Measurements from ENCODE around the gene CFAP20DC.
"Not testable (repeated sequence)": the region's sequence is repeated elsewhere in the genome, so short reads cannot be mapped to it uniquely, and the experiment has no call there.

Gene CFAP20DC

DNA sequence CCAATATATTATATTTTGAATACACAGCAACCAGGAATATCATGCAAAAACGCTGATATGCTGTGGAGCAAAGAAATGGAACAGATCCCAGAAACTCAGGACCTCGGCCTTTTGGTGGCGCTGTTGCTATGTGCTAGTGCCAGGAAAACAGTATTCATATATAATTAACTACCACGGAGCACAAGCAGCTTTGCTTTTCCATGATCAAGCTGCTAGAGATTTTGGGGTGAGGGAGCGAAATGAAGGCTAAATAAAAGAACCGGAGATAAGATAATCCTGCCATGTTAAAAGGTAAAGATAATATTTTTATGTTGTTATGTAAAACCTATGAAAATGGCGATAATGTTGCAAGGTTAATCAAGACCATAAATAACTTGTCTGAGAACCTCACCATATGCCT is 225.5 kb downstream of the CFAP20DC start:
- in situ Hi-C loops (cut with MboI; ENCODE audit: low sequenced_read_pairs), result no loop called here

DNA sequence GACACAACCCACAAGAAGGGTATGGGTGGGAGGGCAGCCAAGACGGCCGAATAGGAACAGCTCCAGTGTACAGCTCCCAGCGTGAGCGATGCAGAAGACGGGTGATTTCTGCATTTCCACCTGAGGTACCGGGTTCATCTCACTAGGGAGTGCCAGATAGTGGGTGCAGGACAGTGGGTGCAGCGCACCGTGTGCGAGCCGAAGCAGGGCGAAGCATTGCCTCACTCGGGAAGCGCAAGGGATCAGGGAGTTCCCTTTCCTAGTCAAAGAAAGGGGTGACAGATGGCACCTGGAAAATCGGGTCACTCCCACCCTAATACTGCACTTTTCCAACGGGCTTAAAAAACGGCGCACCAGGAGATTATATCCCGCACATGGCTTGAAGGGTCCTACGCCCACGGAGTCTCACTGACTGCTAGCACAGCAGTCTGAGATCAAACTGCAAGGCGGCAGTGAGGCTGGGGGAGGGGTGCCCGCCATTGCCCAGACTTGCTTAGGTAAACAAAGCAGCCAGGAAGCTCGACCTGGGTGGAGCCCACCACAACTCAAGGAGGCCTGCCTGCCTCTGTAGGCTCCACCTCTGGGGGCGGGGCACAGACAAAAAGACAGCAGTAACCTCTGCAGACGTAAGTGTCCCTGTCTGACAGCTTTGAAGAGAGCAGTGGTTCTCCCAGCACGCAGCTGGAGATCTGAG is 243.1 kb downstream of the CFAP20DC start:
- in situ Hi-C loops (cut with MboI; ENCODE audit: low sequenced_read_pairs), result not testable (repeated sequence)

DNA sequence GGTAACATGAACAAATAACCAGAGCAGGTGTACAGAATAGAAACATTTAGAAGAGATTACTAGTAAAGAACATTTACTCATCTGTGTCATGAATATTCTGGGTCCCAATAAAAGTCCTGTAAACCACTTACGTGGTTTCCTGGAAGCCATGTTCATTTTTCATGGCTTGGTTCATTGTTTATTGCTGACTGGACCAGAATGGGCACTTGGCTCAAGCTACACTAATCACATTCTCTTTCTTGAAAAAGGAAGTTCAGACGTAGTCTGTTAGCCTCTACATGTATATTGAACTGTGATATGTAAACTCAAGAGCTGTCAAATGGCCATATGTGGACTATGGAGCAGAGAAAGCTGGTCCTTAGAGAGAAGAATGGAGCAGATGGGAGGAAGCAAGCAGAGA is 244.9 kb downstream of the CFAP20DC start:
- in situ Hi-C loops (cut with MboI; ENCODE audit: low sequenced_read_pairs), result no loop called here

- in situ Hi-C loops (cut with MboI; ENCODE audit: low sequenced_read_pairs), result no loop called here
Observed at GRCh38 chr3:58801541-58801940, 248.3 kb downstream of the CFAP20DC start.

- in situ Hi-C loops (cut with MboI; ENCODE audit: low sequenced_read_pairs), result no loop called here
Observed at GRCh38 chr3:58800940-58801339, 248.9 kb downstream of the CFAP20DC start.

- in situ Hi-C loops (cut with MboI; ENCODE audit: low sequenced_read_pairs), result no loop called here
Observed at GRCh38 chr3:58800032-58800431, 249.8 kb downstream of the CFAP20DC start.

DNA sequence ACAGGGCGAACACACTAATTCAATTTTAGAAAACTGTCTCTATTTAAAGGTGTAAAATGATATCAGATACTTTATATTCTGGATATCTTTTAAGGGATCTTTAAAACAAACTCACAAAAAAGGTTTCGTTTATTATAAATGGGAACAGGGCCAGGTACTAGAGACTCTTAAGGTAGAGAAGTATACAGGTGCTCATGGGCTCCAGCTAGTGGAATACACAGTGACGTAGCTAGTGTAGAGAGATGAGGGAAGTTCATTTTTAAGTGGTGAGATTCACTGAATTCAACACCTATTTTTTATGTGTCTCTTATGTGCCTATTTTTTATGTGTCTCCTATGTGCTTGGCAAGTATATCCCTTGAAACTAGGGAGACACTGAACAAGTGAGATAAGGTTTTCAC is 250.6 kb downstream of the CFAP20DC start:
- in situ Hi-C loops (cut with MboI; ENCODE audit: low sequenced_read_pairs), result no loop called here

DNA sequence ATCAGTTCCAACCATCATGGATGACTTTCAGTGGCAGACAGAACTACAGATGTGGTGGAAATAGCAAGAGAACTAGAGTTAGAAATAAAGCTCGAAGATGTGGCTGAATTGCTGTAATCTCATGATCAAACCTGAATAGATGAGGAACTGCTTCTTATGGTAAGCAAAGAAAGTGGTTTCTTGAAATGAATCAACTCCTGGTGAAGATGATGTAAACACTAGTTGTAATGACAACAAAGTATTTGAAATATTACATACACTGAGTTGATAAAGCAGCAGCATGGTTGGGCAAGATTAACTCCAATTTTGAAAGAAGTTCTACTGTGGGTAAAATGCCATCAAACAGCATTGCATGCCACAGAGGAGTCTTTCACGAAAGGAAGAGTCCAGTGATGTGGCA is 251.5 kb downstream of the CFAP20DC start:
- in situ Hi-C loops (cut with MboI; ENCODE audit: low sequenced_read_pairs), result no loop called here

DNA sequence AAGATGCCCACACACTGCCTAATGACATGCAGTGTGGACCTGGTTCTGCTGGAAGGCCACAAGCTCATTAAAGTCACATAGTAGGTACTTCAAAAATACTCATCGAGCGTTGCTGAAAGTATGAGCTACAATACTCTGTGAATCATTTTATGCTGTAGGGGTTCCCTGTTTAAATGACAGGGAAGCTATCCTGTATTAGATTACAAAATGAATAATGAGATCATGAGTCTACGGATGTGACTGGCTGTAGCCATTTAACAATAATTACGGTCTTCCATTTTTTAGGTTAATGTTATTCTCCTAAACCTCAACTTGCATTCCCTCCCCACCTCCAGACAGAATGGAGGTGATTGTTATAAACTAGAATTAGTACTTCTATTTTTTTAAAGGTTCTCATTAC is 255.1 kb downstream of the CFAP20DC start:
- in situ Hi-C loops (cut with MboI; ENCODE audit: low sequenced_read_pairs), result no loop called here

DNA sequence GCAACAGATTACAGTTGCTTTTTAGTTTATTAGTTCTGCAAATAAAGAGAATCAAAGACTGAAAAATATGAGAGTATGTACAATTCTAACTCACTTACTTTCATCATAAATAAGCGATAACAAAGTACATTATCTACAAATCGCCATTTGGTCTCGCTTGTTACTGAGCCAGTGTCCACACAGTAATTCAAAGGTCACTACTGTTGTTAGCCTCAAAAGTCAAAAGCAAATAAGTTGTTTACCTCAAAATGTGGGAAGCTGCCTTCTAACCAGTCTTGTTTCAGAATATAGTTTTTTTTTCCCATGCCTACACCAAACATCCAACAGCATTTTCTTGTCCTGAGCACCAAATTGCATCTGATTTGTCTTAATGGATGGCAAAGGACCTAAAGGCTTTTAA is 255.9 kb downstream of the CFAP20DC start:
- in situ Hi-C loops (cut with MboI; ENCODE audit: low sequenced_read_pairs), result no loop called here

- in situ Hi-C loops (cut with MboI; ENCODE audit: low sequenced_read_pairs), result no loop called here
Observed at GRCh38 chr3:58792921-58793451, 256.8 kb downstream of the CFAP20DC start.

- in situ Hi-C loops (cut with MboI; ENCODE audit: low sequenced_read_pairs), result no loop called here
Observed at GRCh38 chr3:58789385-58789784, 260.4 kb downstream of the CFAP20DC start.

GRCh38 chr3:58784888-58785287 is 264.9 kb downstream of the CFAP20DC start:
- in situ Hi-C loops (cut with MboI; ENCODE audit: low sequenced_read_pairs), result no loop called here

GRCh38 chr3:58784425-58784824 is 265.4 kb downstream of the CFAP20DC start:
- in situ Hi-C loops (cut with MboI; ENCODE audit: low sequenced_read_pairs), result no loop called here

DNA sequence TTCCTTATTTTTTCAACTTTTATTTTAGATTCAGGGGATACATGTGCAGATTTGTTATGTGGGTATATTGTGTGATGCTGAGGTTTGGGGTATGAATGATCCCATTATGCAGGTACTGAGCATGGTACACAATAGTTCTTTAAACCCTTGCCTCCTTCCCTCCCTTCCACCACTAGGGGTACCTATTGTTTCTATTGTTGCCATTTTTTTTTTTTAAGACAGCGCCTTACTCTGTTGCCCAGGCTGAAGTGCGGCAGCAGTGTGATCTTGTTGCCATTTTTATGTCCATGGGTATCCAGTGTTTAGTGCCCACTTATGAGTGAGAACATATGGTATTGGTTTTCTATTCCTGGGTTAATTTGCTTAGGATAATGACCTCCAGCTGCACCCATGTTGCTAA is 266.0 kb downstream of the CFAP20DC start:
- in situ Hi-C loops (cut with MboI; ENCODE audit: low sequenced_read_pairs), result no loop called here

DNA sequence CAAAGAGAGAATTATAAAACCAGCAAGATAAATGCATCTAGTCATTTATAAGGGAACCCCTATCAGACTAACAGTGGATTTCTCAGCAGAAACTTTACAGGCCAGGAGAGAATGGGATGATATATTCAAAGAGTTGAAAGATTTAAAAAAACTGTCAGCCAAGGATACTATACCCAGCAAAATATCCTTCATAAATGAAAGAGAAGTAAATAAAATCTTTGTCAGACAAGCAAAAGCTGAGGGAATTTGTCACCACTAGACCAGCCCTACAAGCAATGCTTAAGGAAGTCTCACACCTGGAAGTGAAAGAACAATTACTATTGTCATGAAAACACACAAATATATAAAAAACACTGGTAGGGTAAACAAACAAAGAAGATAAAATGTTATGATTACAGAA is 269.9 kb downstream of the CFAP20DC start:
- in situ Hi-C loops (cut with MboI; ENCODE audit: low sequenced_read_pairs), result no loop called here

DNA sequence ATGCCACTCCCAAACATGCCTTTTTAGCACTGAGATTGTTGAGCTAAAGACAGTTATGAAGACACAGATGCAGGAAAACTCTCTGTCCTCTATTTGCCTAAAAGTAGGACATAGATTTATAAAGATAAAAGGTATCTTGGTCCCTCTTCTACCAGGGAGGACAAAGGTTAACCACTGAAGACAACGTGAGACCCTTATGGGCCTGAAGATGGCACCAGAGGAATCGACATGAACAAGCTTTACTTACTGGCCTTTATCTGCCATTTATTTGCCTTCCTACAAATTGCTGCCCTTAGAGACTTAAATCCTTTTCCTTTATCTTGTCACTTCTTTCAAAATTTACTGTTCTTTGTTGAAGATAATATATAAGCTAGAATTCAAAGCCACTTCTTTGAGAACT is 273.6 kb downstream of the CFAP20DC start:
- in situ Hi-C loops (cut with MboI; ENCODE audit: low sequenced_read_pairs), result no loop called here

DNA sequence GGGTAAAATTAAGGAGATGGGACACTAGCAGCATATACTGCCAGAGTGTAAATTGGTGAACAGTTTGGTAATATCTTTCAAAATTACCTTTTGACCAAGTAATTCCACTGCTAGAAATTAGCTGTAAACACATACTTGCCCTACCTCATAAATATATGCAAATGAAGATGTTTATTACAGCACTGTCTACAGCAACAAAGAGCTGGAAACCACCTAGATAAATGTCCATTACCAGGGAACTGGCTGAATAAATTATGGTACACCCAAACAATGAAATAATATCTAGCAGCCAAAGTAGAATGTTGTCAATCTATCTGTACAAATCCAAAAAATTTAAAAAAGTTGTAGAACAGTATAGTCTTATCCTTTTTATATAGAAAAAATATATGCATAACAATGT is 277.4 kb downstream of the CFAP20DC start:
- in situ Hi-C loops (cut with MboI; ENCODE audit: low sequenced_read_pairs), result no loop called here

DNA sequence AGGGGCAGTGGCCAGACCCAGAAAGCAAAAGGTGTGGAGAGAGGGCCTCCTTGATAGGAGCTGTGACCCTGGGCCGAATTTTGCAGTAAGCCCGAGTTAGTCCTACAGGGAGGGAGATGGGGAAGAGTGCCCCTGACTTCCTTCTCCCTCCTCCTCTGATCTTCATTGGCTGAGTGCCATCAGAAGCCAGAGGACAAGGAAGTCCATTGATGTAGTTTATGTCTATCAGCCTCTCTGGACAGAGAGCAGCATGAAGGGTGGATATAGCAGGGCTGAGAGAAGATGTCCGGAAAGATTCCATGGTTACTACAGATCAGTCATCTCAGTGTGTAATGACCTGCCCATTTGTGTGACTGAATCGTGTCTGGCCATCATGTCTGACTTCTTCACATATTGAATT is 280.8 kb downstream of the CFAP20DC start:
- in situ Hi-C loops (cut with MboI; ENCODE audit: low sequenced_read_pairs), result no loop called here

DNA sequence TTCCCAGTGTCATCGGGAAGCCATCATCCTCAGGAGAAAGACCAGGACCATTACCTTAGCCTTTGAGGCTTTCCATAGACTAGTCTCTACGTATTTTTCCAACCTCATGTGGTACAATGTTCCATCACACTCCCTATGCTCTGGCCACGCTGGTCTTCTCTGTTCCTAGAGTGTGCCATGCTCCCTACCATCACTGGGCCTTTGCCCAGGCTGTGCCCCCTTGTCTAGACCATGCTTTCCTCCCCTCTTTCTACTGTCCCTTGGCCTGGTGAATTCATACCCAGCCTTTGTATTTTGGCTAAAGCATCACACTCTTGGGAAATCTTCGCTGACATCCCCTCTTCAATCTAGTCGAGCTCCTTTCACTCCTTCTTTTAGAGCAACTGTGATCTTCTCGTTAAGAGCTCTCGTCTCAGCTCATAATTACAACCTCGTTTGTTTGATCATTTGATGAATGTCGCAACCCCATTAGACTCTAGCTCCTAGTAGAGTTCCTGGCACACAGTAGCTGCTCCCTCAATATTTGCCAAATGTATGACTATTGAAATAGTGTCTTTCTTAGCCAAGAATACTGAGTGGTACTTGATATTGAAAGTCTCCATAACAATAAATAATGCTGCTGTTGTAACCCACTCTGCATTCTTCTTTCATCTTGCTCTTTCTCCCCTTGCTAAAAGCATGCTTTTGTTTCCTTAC is 283.1 kb downstream of the CFAP20DC start:
- in situ Hi-C loops (cut with MboI; ENCODE audit: low sequenced_read_pairs), result no loop called here

DNA sequence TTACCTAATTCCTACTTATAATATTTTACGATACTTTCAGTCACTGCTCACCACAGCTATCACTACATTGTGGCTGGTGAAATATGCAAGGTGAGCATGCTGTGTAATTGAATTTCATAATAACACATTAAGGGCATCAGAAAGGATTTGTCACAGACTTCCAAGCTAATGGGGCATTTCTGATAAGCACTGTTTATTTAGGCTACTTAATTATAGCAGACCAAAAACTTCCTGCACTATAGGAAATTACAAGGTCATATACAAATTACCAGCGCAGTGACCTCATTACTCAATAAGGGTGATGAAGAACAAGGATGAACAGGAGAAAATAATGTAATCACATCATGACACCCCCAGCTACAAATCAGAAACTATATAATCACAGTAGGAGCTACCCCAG is 294.7 kb downstream of the CFAP20DC start:
- in situ Hi-C loops (cut with MboI; ENCODE audit: low sequenced_read_pairs), result no loop called here

- in situ Hi-C loops (cut with MboI; ENCODE audit: low sequenced_read_pairs), result no loop called here
Observed at GRCh38 chr3:58754074-58754473, 295.8 kb downstream of the CFAP20DC start.

Measured in HL-60/S4 treated with retinoic acid at 250 ng/mL for 4 days and 3 days (cell line).